Esophagus muscularis mucosa (tissue), 4 donors: ENCODE results near the gene SLC22A17.

Source experiments
- CTCF ChIP-seq, 3 experiments: fragments of 200-600 bp in 2 of 3; fragments of 450-650 bp in 1 of 3; sonication (generic) in 2 of 3; IDR thresholded peaks; one replicate each; pipeline ENCODE4 v1.5.1; 2017 to 2019; ENCODE audit warnings: antibody characterized with exemption in 3 of 3, mild to moderate bottlenecking in 2 of 3, moderate library complexity in 1 of 3
- EP300 ChIP-seq: sonication (generic); formaldehyde crosslinking; IDR thresholded peaks from one replicate; pipeline ENCODE4 v1.6.1; 2017; ENCODE audit warnings: antibody characterized with exemption
- POLR2AphosphoS5 ChIP-seq, 2 donors: sonication (generic); formaldehyde crosslinking; IDR thresholded peaks; one replicate each; pipeline ENCODE4 v1.6.1; 2017; ENCODE audit warnings: antibody characterized with exemption in 2 of 2

GRCh38 chr14:23372509-23372908, 19.8 kb upstream of the SLC22A17 start, which contains the start of gene IL25:
- TF ChIP-seq EP300, result no peak
- no peak for TF ChIP-seq CTCF (IDR thresholded peaks at IDR 0.05)
- no peak for TF ChIP-seq POLR2AphosphoS5 (IDR thresholded peaks at IDR 0.05)
